ENCODE measurements around the gene CCDC27. TPM values are rescaled to one million over a fixed set of nuclear protein-coding genes. Genes with fewer than 3 reads are reported as not detected.

CCDC27 gene
- total and polyA plus RNA-seq, 4 donors: not detected

DNA sequence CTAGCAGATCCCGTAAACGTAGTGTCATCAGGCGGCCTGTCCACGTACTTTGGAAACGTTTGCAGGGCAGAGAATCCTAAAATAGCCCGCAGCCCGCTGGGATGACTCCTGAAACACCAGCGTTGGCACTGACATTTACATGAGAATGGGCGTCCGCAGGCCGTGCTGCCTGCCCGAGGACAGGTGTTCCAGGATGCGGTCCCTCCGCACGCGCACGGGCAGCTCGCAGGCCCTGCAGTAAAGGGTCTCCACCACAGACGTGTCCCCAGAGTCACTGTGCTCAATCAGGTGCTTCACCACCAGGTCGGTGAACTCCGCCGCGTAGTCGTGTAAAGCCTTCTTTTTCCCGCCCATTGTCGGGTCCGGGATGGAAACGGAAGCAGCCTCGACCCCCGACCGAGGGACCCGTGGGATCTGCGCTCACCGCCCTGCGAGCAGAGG lies 5.8 kb upstream of the CCDC27 start:
- H3K27ac ChIP-seq (ENCODE audit: low read depth in 1 of 2, low read length in 2 of 2): no peak overlapping the region
- WGBS: 27% methylated on average over 35 of the region's 35 CpGs
- DNase-seq (ENCODE audit: low spot score): no peak

DNA sequence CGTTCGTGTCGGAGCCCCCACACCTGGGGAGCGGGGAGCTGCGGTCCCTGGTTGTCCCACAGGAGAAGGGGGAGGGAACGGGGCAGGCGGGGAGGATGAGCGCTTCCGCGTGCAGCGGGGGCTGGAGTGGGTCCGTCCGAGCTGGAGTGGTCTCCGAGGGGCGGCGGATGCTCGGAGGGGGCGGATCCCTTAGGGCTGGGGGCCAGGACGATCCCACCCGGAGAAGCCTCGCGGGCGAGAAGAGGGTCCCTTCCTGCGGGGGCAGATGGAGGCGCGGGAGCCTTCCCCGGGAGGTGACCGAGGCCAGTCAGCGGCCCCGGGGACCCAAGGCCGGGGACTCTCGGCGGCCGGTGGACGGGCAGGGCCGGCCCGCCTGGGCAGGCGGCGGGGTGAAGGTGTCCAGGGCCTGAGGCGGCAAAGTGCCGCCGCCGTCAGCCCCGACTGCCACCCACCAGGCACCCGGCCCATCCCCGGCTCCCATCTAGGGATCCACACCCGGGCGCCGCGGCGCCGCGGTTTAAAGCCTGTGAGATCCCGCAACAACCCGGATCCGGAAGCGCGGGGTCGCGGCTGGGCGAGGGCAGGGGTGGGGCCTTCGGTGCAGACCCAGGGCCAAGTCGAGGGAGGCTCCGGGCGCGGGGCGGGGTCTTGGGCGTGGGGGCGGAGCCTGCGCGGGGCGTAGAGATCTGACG lies 5.3 kb upstream of the CCDC27 start:
- peak overlapping the region; percentile 80 to 85 (median 85) for H3K4me3 ChIP-seq (ENCODE audit: low read depth in 1 of 3, low read length in 3 of 3)
- no peaks in the 10 kb centered on the region for H3K27me3 ChIP-seq (ENCODE audit: control insufficient read depth in 4 of 4, insufficient read depth in 4 of 4, low read length in 3 of 4)
- 2% methylated on average over 73 of the region's 73 CpGs for WGBS
- H3K27ac ChIP-seq (ENCODE audit: low read depth in 1 of 2, low read length in 2 of 2): peak overlapping the region in 1 of 2 donors; percentile 3
- H3K9me3 ChIP-seq (ENCODE audit: control insufficient read depth in 4 of 4, low read length in 3 of 4): no peaks in the 10 kb centered on the region
- peaks cover 4 to 29% (median 14%) of the 10 kb centered on the region in 4 donors for H3K4me1 ChIP-seq (ENCODE audit: control insufficient read depth in 4 of 4, insufficient read depth in 4 of 4, low read length in 3 of 4)
- H3K36me3 ChIP-seq (ENCODE audit: control insufficient read depth in 4 of 4, insufficient read depth in 3 of 4, low read depth in 1 of 4, low read length in 3 of 4): peaks cover 0 to 10% (median 4%) of the 10 kb centered on the region in 4 donors
- H3K9ac ChIP-seq (ENCODE audit: low read depth in 1 of 2, low read length in 2 of 2): peak overlapping the region in 1 of 2 donors; percentile 74
- peak in 1 of 2 donors; percentile 38 for TF ChIP-seq HNF4A (conservative IDR thresholded peaks at IDR 0.05)
- TF ChIP-seq, protein P1, sequence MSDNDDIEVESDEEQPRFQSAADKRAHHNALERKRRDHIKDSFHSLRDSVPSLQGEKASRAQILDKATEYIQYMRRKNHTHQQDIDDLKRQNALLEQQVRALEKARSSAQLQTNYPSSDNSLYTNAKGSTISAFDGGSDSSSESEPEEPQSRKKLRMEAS (IDR thresholded peaks at IDR 0.05): no peak
- peak; percentile 73 to 93 for TF ChIP-seq GABPA (IDR thresholded peaks at IDR 0.05 in 1 of 2, conservative IDR thresholded peaks at IDR 0.05 in 1 of 2)
- DNase-seq (ENCODE audit: low spot score): peak; percentile 91

More for the DNA sequence above, 5.8 kb upstream of the CCDC27 start:
- Histone ChIP-seq H3K4me1 (ENCODE audit: control insufficient read depth in 4 of 4, insufficient read depth in 4 of 4, low read length in 3 of 4) (peaks cover 4 to 29% (median 14%) of the 10 kb centered on the region in 4 donors), H3K4me3 (ENCODE audit: low read depth in 1 of 3, low read length in 3 of 3) (peak overlapping the region; percentile 80 to 85 (median 85)), H3K36me3 (ENCODE audit: control insufficient read depth in 4 of 4, insufficient read depth in 3 of 4, low read depth in 1 of 4, low read length in 3 of 4) (peaks cover 0 to 13% (median 4%) of the 10 kb centered on the region in 4 donors), H3K9ac (ENCODE audit: low read depth in 1 of 2, low read length in 2 of 2) (peak overlapping the region in 1 of 2 donors; percentile 74), H3K9me3 (ENCODE audit: control insufficient read depth in 4 of 4, low read length in 3 of 4) (no peaks in the 10 kb centered on the region), H3K27me3 (ENCODE audit: control insufficient read depth in 4 of 4, insufficient read depth in 4 of 4, low read length in 3 of 4) (no peaks in the 10 kb centered on the region)
- TF ChIP-seq, protein P2, sequence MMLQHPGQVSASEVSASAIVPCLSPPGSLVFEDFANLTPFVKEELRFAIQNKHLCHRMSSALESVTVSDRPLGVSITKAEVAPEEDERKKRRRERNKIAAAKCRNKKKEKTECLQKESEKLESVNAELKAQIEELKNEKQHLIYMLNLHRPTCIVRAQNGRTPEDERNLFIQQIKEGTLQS (IDR thresholded peaks at IDR 0.05): no peak

DNA sequence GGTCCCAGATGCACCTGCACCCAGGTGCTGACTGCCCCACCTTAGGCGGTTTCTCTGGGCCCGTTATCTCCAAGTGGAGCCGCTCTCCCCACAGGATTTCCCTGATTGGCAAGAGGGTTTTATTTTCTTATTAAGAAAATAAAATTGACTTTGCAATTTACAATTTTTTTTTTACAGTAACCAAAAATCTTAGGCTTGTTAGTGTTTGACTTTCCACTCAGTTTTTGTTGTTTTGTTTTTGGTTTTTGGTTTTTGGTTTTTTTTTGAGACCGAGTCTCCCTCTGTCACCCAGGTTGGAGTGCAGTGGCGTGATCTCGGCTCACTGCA lies 4.8 kb upstream of the CCDC27 start:
- Histone ChIP-seq H3K9me3 (ENCODE audit: control insufficient read depth in 4 of 4, low read length in 3 of 4) (no peaks in the 10 kb centered on the region), H3K27ac (ENCODE audit: low read depth in 1 of 2, low read length in 2 of 2) (no peak overlapping the region), H3K4me1 (ENCODE audit: control insufficient read depth in 4 of 4, insufficient read depth in 4 of 4, low read length in 3 of 4) (peaks cover 4 to 29% (median 14%) of the 10 kb centered on the region in 4 donors), H3K27me3 (ENCODE audit: control insufficient read depth in 4 of 4, insufficient read depth in 4 of 4, low read length in 3 of 4) (no peaks in the 10 kb centered on the region), H3K9ac (ENCODE audit: low read depth in 1 of 2, low read length in 2 of 2) (no peak overlapping the region), H3K4me3 (ENCODE audit: low read depth in 1 of 3, low read length in 3 of 3) (peak overlapping the region in 2 of 3 donors; percentile 80 to 85), H3K36me3 (ENCODE audit: control insufficient read depth in 4 of 4, insufficient read depth in 3 of 4, low read depth in 1 of 4, low read length in 3 of 4) (peaks cover 0 to 6% (median 2%) of the 10 kb centered on the region in 4 donors)
- WGBS: 46% methylated on average over 6 of the region's 6 CpGs
- no peak for DNase-seq (ENCODE audit: low spot score)
- TF ChIP-seq SP1 (IDR thresholded peaks at IDR 0.05): no peak

DNA sequence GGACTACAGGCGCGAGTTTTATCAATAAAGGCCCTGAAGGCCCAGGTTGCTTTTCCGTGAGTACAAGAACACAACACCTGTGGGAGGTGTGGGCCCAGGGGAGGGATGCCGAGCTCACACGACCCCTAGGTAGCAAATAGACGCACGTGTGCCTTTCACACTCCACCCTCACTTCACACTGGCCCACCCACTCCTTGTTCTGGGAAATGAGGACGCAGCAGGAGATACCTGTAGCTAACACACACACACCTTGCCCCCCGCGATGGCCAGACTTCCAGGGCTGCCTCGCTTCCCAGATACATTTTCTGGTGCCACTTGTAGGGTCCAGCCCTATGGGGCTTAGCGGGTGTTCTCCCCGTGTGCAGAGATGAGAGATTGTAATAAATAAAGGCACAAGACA lies 4.3 kb upstream of the CCDC27 start:
- WGBS: 82% methylated on average over 13 of the region's 13 CpGs
- DNase-seq (ENCODE audit: low spot score): no peak
- no peak for TF ChIP-seq HNF4G (IDR thresholded peaks at IDR 0.05)
- TF ChIP-seq GABPA (IDR thresholded peaks at IDR 0.05 in 1 of 2, conservative IDR thresholded peaks at IDR 0.05 in 1 of 2): no peak
- no peak for TF ChIP-seq FOXA1 (IDR thresholded peaks at IDR 0.05)
- TF ChIP-seq FOXA2 (IDR thresholded peaks at IDR 0.05): no peak
- TF ChIP-seq, protein P2 (IDR thresholded peaks at IDR 0.05): no peak
- TF ChIP-seq RXRA (IDR thresholded peaks at IDR 0.05): no peak
- TF ChIP-seq, protein P3, sequence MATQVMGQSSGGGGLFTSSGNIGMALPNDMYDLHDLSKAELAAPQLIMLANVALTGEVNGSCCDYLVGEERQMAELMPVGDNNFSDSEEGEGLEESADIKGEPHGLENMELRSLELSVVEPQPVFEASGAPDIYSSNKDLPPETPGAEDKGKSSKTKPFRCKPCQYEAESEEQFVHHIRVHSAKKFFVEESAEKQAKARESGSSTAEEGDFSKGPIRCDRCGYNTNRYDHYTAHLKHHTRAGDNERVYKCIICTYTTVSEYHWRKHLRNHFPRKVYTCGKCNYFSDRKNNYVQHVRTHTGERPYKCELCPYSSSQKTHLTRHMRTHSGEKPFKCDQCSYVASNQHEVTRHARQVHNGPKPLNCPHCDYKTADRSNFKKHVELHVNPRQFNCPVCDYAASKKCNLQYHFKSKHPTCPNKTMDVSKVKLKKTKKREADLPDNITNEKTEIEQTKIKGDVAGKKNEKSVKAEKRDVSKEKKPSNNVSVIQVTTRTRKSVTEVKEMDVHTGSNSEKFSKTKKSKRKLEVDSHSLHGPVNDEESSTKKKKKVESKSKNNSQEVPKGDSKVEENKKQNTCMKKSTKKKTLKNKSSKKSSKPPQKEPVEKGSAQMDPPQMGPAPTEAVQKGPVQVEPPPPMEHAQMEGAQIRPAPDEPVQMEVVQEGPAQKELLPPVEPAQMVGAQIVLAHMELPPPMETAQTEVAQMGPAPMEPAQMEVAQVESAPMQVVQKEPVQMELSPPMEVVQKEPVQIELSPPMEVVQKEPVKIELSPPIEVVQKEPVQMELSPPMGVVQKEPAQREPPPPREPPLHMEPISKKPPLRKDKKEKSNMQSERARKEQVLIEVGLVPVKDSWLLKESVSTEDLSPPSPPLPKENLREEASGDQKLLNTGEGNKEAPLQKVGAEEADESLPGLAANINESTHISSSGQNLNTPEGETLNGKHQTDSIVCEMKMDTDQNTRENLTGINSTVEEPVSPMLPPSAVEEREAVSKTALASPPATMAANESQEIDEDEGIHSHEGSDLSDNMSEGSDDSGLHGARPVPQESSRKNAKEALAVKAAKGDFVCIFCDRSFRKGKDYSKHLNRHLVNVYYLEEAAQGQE (IDR thresholded peaks at IDR 0.05): no peak
- TF ChIP-seq SP1 (IDR thresholded peaks at IDR 0.05): no peak
- TF ChIP-seq EGR1 (IDR thresholded peaks at IDR 0.05; ENCODE audit: low read depth in 2 of 2): no peak
- TF ChIP-seq, protein P4, sequence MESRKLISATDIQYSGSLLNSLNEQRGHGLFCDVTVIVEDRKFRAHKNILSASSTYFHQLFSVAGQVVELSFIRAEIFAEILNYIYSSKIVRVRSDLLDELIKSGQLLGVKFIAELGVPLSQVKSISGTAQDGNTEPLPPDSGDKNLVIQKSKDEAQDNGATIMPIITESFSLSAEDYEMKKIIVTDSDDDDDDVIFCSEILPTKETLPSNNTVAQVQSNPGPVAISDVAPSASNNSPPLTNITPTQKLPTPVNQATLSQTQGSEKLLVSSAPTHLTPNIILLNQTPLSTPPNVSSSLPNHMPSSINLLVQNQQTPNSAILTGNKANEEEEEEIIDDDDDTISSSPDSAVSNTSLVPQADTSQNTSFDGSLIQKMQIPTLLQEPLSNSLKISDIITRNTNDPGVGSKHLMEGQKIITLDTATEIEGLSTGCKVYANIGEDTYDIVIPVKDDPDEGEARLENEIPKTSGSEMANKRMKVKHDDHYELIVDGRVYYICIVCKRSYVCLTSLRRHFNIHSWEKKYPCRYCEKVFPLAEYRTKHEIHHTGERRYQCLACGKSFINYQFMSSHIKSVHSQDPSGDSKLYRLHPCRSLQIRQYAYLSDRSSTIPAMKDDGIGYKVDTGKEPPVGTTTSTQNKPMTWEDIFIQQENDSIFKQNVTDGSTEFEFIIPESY (IDR thresholded peaks at IDR 0.05): no peak
- no peak for TF ChIP-seq RAD21 (IDR thresholded peaks at IDR 0.05)

More for the DNA sequence above, 4.3 kb upstream of the CCDC27 start:
- Histone ChIP-seq H3K27me3 (ENCODE audit: control insufficient read depth in 4 of 4, insufficient read depth in 4 of 4, low read length in 3 of 4) (no peaks in the 10 kb centered on the region), H3K27ac (ENCODE audit: low read depth in 1 of 2, low read length in 2 of 2) (no peak overlapping the region), H3K4me1 (ENCODE audit: control insufficient read depth in 4 of 4, insufficient read depth in 4 of 4, low read length in 3 of 4) (peaks cover 4 to 29% (median 14%) of the 10 kb centered on the region in 4 donors), H3K9me3 (ENCODE audit: control insufficient read depth in 4 of 4, low read length in 3 of 4) (no peaks in the 10 kb centered on the region), H3K9ac (ENCODE audit: low read depth in 1 of 2, low read length in 2 of 2) (no peak overlapping the region), H3K36me3 (ENCODE audit: control insufficient read depth in 4 of 4, insufficient read depth in 3 of 4, low read depth in 1 of 4, low read length in 3 of 4) (peaks cover 0 to 2% (median 0%) of the 10 kb centered on the region in 4 donors), H3K4me3 (ENCODE audit: low read depth in 1 of 3, low read length in 3 of 3) (no peak overlapping the region)

Data from liver (tissue), 9 donors.